Measurements from ENCODE around the gene SAYSD1. TPM values are rescaled to one million over a fixed set of nuclear protein-coding genes. Genes with fewer than 3 reads are reported as not detected.
"Not testable (repeated sequence)": the region's sequence is repeated elsewhere in the genome, so short reads cannot be mapped to it uniquely, and the experiment has no call there.

The SAYSD1 gene, protein sequence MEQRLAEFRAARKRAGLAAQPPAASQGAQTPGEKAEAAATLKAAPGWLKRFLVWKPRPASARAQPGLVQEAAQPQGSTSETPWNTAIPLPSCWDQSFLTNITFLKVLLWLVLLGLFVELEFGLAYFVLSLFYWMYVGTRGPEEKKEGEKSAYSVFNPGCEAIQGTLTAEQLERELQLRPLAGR
- total RNA-seq = 6.8 and 8.9 TPM in 2 replicates

DNA sequence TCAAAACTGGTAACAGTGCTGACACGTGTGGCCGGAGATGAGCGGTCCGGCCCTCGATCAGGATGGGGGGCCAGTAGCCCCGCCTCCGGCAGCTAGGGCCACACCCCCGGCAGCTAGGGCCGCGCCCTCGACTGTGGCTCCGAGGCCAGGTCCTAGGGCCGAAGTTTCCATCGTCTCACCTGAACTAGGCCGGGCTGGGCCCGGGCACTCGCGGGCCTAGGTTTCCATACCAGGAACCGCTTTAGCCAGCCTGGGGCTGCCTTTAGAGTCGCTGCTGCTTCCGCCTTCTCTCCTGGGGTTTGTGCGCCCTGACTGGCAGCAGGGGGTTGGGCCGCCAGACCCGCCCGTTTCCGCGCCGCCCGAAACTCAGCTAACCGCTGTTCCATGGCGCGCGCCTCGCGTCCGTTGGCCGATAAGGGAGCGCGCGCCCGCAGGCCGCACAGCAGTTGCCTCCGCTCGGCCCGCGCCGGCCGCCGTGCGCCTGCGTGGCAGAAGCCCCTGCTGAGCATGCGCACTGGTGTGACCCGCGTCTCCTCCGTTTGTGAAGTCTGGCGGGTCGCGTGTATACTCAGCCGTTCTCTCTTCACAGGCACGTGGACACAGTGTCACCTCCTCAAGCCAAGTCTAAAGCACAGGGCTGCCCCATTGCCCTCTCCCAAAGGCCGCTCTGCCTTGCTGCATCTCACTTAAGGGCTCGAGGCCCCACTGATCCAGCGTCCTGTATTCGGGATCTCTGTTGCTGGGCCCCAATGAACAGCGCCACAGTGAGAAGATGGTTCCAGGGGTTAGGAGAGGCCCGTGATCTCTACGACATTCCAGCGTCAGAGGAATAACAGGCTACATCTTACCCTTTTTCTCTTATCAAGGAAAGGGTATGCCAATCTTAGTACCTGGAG lies at the start of gene SAYSD1:
Gene SAYSD1, minus strand, starts transcription at position 483 of the 896 bp plus-strand sequence. Its CDS starts 97 bp downstream, at position 386.
- DNase-seq (ENCODE audit: low read depth in 2 of 2) = peak; percentile 94 to 95

DNA sequence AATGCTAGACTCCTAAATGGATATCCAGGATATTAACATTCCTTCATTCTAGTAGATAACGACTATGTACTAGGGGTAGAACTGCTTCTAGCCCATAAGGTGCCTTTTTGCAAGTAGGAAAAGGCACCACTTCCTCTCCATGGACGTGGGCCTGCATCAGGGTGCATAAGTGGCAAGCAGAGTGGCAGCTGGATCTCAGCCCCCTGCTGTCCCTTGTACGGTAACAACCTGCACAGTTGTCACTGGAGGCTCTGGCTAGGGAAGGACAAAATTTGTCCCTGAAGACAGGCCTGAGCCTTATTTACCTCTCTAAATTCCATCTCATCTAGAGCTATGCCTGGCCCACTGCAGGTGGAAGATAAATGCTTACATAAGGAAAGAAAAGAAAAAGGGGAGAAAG lies 42.5 kb upstream of the SAYSD1 start:
- no peak for DNase-seq (ENCODE audit: low read depth in 2 of 2)

DNA sequence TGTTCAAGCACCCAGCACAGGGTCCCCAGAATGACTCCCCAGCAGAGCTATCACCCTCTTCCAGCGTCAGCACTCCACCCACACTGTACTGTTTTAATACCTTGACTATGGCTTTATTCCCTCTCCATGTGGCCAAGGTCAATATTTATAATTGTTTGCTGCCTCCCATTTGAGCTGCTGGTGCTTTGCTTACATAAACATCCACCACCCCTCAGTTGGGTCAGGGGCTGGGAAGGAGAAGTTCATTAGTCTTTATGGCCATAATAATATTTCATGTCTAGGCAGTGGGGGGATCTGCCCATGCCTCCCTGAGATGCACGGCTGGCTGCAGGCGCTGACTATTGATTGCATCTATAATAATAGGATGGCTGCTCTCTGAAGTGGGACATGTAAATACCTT lies 41.8 kb upstream of the SAYSD1 start:
- no peak for DNase-seq (ENCODE audit: low read depth in 2 of 2)

DNA sequence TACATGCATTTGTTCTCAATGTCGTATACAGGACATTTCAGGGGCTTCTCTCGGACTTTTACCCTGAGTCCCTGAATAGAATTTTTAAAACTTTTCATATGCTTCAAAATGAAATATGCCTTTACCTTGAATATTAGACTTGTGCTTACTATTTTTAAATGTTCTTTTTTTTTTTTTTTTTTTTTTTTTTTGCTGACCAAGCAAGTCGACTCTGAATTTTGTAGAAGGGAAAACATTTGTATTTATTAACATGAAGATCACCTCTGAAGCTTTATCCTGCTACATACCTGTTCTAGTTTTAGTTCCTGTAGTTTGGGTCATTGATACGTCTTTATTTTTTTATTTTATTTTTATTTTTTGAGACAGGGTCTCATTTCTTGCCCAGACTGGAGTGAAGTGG lies 39.7 kb upstream of the SAYSD1 start:
- DNase-seq (ENCODE audit: low read depth in 2 of 2) = no peak

DNA sequence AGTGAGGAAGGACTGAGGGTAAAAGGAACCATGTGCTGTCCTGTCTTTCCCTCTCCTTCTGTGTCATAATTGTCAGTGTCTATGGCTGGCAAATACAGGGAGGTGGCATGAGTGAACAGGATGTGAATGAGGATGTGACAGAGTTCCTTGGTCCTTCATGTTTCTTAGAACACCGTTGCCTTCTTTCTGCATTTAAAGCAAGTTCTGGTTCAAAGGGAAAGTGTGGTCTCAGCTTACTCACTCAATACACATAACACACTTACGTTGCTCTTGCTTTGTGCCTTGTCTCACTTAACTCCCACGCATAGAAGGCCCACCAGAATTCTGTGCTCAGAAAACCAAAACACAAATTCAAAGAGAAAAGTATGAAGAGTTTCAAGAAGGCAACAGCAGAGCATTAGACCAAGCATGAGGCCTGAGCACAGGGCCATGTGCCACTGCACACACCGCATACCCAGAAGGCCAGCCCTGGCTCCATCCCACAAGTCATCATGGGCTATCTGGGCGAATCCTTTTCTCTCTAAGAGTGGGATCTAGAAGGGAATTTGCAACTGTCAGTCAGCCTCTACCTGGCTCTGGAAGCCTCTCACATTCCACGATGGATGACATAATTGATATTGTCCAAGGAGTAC lies 38.9 kb upstream of the SAYSD1 start:
- DNase-seq (ENCODE audit: low read depth in 2 of 2) = no peak

DNA sequence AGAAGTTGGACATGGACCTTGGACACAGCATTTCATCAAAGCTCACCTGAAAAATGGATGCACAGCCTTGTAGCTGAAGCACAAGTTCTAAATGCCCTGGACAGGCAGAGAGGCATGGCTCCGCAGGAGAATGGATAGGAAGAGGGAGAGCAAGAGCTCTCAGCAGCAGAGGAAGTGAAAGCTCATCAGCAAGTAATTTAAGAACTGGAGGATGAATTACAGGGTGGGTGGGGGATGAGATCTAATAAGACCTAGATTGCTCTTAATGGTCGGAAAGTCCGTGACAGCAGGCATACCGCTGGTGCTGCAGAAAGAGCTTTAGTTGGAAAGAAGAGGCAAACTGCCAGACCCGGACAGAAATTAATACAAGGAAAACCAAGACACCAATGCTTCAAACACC lies 37.3 kb upstream of the SAYSD1 start:
- DNase-seq (ENCODE audit: low read depth in 2 of 2) = no peak

DNA sequence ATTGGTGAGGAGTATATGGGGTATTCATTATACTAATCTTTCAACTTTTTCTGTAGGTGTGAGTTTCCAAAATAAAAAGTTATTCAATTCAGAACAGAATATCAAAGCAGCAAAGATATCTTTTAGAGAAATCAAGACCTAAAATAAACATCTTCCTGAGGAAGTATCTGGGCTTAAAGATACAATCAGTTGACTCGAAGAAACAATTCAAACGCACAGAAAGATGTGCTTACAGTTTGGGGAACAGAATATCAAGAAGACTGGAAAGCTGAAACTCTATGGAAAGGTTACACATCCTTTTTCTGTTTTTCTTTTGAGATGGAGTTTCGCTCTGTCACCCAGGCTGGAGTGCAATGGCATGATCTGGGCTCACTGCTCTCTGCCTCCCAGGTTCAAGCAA lies 36.2 kb upstream of the SAYSD1 start:
- no peak for DNase-seq (ENCODE audit: low read depth in 2 of 2)

DNA sequence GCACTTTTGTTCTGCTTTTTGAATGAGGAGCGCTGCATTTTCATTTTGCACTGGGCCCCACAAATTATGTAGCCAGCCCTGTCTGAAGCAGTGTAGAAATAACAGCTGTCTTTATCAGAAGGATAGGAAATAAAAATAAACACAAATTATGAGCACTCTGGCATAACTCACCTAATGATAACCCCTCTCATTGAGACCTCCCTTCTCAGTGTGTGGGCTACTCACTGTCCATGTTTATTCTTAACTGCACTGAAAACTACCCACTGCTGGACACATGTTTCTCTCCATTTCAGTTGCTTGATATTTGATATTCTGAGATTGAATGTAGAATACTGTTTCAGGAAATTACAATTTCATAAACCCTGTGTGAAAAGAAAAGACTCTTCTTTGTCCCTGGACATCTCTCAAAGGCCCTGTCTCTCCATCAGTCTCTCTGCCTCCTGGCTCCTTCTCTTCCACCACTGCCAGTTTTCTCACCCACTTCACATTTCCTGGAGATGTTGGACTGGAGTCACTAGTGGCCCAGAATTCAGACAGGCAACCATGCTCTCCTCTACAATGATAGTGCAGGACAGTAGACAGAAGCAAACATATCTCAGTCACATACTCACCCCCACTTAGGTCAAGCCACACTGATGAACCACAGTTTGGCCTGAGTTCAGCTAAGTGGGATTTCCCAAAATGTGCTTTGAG lies 29.6 kb upstream of the SAYSD1 start:
- no peak for DNase-seq (ENCODE audit: low read depth in 2 of 2)

DNA sequence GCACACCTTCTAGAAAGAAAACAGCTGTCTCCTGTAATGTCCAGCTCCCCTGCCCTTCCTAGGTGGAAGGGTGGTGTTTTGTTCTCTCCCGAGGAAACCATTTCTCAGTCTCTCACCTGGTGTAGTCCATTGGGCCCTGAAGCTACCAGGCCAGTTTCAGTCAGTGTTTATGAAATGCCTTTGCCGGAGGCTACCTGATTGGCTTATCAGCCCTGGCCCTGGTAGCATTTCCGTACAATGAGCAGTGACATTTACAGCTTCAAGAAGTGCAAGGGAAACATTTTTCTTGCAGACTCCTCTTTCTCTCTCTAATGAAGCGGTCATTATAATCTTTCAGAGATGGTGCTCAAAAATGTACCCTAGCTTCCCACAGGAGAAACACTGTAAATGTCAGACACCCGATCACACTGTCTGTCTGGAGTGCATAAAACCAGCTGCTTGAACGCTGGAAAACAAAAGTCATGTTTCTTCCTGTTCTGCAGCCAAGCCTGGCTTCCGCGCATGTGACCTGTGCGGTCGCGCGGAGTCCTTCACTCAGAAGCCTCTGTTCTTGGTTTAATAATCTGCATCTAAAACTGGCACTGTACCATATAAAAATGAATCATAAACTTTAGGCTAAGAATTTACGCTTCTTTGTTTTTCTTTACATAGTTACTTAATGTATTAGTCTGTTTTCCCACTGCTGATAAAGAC lies 28.4 kb upstream of the SAYSD1 start:
- peak in 1 of 2 donors; percentile 55 for DNase-seq (ENCODE audit: low read depth in 2 of 2)

DNA sequence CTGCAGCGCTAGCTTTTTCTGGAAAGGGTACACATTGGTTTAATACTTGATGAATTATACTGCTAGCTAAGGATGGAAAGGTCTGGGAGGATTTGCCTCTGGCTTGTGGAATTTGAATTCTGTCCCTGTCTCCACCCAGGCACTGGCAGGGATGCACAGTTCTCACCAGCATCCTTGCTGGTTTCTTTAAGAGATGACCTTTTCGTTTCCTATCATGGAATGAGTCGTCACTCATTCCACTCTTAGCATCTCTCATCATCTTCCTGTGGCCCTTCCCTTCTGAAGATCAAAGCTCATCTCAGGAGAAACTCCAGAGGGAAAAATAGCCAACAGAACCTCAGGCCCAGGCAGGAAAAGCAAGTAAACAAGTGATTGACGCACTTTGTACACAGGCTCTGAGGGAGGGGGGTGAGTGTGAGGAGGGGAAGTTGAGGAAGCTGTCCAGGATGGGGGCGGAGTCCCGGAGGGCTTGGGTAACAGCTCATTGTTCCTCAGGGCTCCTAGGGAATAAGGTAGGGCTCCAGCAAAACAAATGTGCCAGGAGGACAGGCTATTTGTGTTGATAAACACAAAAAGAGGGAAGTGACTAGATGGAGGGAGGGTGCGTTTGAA lies 25.7 kb upstream of the SAYSD1 start:
- peak in 1 of 2 donors; percentile 21 for DNase-seq (ENCODE audit: low read depth in 2 of 2)

DNA sequence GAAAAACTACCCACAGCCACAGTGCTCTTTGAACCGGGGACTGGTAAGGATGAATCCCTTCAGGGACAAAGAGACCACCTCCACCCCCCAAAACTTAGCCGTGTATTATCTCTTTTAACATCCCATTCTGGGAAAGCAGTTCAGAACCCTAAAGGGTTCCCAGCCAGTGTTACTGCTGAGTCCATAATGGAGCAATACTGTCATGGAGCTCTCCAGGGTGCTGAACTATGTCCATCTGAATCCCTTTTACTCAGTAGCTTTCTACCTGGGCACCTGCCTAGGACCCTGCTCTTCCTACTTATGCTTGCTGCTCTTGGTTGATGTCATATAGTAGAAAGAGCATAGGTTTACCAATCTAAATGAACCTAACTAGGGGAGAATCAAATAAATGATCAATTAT lies 22.3 kb upstream of the SAYSD1 start:
- DNase-seq (ENCODE audit: low read depth in 2 of 2) = peak; percentile 55 to 69

DNA sequence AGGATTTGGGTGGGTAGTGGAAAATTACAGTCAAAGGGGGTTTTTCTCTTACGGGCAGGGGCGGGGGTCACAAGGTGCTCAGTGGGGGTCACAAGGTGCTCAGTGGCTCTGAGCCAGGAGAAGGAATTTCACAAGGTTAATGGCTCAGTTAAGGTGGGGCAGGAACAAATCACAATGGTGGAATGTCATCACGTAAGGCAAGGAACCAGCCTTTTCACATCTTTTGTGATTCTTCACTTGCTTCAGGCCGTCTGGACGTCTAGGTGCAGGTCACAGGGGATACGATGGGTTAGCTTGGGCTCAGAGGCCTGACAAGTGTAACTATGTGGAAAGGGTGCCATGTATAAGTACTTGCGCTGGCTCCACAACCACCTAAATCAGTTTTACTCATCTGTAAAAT lies 21.2 kb upstream of the SAYSD1 start:
- DNase-seq (ENCODE audit: low read depth in 2 of 2) = not testable (repeated sequence)

DNA sequence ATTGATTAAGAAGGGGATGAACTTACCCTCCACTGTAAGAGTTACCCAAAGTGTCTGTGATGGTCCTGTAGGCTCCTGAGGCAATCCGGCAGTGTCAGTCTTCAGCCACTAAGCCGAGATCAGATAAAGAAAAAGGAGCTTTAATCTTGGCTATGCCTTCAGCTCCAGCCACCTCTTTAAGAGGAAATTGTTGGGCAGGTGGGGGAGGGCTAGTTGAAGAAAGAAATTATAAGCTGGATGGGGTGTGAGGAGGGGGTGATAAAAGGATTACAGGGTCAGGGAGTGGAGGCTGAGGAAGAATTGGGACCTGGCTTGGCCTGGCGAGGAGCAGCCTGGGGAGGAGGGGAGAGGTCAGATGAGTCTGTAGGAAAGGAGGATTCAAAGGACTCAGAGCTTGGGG lies 19.8 kb upstream of the SAYSD1 start:
- not testable (repeated sequence) for DNase-seq (ENCODE audit: low read depth in 2 of 2)

DNA sequence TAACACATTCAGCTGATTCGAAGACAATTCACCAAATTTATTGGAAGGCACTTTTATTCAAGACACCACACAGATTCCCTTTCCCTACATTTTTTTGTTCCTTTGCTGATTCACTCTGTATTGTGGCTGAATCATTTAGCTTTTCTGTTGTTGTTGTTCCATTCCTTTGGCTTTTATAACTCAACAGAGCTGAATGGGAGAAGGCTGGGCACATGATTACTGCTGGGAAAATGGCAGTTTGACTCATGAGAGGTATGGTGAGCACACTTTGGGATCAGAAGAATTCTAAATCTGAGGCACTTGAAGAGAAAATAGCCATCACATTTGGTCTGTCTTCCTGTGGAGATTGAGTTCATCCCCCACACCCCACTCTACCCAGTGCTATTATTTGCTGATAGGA lies 15.7 kb upstream of the SAYSD1 start:
- DNase-seq (ENCODE audit: low read depth in 2 of 2) = no peak

DNA sequence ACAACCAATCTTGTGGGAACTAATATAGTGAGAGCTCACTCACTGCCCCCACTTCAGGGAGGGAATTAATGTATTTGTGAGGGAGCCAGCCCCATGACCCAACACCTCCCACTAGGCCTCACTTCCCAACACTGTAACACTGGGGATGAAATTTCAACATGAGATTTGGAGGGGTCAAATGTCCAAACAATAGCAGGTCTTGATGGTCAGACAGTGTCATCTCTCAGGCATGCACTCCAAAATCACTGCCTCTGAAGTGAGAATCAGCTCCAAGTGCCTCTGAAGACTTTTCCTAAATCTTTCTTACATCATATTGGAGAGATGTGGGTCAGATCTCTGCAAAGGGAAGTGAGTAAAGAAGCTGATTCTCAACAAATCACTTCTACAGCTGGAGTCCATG lies 13.8 kb upstream of the SAYSD1 start:
- no peak for DNase-seq (ENCODE audit: low read depth in 2 of 2)

DNA sequence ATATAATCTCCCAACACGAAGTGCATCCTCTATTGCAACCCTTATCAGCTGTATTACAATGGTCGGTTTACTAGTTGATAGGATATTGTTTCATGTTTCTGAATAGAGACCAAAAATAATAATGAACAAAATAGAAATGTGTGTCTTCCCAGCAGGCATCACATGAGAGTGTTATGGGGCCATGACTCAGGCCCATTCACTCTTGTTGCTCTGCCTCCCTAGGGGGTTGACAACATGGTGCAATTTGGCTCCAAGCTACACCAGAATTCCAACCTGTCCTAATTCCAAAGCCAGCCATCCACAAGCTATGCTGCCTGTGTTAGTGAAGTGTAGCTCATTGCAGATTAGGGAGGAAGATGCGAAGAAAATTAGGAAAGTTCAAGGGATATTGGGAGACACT lies 13.1 kb upstream of the SAYSD1 start:
- peak in 1 of 2 donors; percentile 30 for DNase-seq (ENCODE audit: low read depth in 2 of 2)

DNA sequence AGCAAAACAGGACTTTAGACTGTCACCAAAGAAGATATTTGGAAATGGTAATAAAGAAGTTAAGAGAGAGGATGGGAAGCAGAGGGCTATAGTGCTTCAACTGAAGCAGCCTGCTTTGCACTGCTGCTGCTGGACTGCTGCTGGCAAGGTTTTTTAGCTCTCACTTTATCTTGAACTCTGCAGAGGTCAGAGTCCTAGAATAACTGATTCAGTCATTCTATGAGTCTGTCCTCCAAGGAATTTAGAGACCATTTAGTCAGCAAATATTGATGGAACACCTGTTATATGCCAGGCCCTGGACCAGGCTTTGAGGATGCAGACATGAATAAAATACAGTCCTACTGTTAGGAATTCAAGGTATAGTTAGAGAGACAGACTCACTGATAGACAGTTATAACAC lies 9.1 kb upstream of the SAYSD1 start:
- no peak for DNase-seq (ENCODE audit: low read depth in 2 of 2)

DNA sequence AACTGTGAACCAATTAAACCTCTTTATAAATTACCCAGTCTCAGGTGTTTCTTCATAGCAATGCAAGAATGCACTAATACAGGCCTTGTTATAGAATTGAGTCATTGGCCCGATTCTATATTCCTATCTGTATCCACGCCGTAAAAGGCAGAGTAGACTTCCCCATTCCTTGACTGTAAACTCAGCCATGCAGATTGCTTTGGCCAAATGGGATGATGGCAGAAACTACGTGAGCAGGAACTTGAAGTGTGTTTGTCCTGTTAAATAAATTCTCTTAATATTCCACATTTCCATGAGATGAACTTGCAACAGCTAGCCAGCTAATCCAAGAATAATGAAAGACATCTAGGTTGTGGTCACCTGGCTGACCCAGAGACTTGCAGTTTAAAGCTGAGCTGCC lies 3.9 kb upstream of the SAYSD1 start:
- DNase-seq (ENCODE audit: low read depth in 2 of 2) = no peak

DNA sequence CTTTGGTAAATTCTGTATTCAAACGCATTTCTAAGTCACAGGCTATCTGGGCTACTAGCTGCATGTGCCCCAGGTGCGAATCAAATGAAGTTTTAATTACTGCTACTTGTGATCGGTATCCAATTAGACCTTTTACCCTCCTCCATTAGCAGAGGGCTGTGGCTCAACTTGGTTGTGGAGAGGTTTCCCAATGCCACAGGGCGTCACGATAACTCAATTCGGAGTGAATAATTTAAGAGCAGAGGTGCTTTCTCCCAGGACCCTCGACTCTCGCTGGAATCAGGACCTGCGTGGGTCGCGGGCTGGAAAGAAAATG lies 640 bp downstream of the SAYSD1 start:
- no peak for DNase-seq (ENCODE audit: low read depth in 2 of 2)

DNA sequence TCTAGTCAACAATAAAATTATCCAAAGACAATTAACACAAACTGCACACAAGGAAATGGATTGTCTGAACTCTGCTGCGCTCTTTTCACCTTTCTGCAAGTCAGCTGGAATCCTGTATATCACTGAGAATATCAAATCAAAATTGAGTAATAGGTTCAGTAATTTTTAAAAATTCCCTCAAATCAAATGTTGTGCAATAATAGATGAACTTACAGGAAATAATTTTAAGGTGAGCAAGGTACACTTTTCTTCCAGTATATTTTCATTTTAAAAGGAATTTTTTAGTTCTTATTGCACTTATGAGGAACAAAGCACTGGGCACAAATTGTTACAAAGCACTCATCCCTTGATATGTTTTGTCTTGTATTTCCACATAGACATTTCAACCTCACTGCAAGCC lies 1.2 kb downstream of the SAYSD1 start:
- DNase-seq (ENCODE audit: low read depth in 2 of 2) = no peak

DNA sequence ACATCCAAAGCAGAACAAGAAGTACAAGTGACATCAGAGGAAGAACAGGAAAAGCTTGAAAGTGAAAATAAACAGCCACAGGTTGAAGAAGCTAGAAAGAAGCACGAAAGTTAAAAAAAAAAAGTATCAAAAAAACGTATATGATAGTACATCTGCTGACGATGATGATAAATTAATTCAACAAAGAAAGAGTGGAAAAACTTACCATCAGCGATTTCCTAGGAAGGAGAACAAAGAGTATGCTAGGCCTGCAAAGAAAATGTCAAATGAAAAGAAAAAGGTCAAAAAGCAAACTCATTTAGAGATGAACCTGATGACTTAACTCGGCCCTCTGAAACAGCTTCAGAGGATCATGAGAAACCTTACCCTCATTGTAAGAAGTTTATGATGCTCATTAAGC lies 3.7 kb downstream of the SAYSD1 start:
- no peak for DNase-seq (ENCODE audit: low read depth in 2 of 2)
